SK-N-SH treated with all-trans-retinoic acid at 6 μM for 48 hours (cell line): ENCODE measurements around the gene DLL1.

Source experiments
- SNAI2 ChIP-seq: fragments of 250-450 bp; sonication (Bioruptor Pico); IDR thresholded peaks from 2 replicates; pipeline ENCODE4 v1.5.0; 2020; ENCODE audit warnings: mild to moderate bottlenecking, moderate library complexity
- ZC3H10 ChIP-seq: fragments of 250-450 bp; sonication (Bioruptor Pico); IDR thresholded peaks from 2 replicates; pipeline ENCODE4 v1.5.1; 2021; ENCODE audit warnings: mild to moderate bottlenecking, moderate library complexity

DNA sequence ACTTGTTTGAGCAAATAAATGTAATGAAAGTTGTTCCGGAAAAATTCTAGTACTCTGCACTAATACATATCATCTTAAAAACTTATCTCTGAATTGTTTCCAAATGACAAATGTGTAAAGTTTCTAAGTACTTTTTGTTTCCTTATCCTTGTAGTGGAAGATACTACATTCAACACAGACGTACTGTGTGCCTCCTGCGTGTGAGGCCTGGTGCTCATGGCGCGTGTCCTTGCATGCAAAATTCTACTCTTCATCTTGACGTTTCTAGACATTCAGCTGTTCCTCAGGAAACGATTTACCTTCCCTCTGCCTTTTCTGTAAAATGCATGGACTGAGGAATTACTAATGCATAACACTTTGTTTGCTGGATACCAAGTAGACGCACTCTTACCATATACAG lies 11.5 kb downstream of the DLL1 start:
- TF ChIP-seq ZC3H10 (CRISPR knock-in tag) (no peak), SNAI2 (no peak)
